CD4-positive, alpha-beta T cell treated with Interleukin-21 for 1 hour (primary cell): ENCODE measurements around the gene PPP1R27.

Experiments
- DNase-seq: peaks from one replicate; pipeline ENCODE4 v3.0.0-alpha.2; 2020

The PPP1R27 gene

DNA sequence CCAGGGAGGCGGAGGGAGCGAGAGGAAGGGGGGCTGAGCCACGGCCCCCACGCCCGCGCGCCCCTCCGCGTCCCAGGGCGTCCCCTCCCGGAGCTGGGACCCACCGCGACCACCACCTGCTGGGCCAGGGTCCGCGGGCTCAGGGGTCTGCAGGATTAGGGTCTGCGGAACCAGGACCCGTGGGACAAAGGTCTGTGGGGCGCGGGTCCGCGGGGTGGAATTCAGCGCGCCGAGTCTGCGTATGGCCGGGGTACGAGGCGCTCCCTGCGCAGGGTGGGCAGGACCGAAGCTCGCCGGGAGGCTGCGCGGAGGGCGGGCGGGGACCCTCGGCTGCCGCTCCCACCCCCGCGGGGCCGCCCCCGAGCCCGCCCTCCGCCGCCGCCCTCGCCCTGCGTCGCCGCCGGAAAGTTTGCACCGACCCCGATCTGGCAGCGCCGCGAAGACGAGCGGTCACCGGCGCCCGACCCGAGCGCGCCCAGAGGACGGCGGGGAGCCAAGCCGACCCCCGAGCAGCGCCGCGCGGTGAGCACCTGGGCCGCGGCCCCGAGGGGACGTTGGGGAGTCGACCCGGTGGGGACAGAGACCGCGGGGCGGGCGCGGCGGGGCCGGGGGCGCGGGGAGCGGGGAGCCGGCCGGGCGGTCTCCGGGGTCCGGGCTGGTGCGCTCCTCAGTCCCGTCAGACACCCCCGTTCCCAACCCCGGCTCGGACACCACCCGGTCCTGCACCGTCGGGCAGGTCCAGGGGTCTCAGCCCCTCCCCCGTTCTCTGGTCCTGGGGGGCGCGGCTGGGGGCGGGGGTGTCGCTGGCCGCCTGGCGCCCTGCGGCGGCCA, 30.9 kb downstream of the PPP1R27 start, which contains the start of gene GCGR:
Gene GCGR (plus strand): TSS at position 423 of the 831 bp plus-strand sequence. CDS start 4,869 bp downstream, outside the sequence.
- DNase-seq, result no peak

DNA sequence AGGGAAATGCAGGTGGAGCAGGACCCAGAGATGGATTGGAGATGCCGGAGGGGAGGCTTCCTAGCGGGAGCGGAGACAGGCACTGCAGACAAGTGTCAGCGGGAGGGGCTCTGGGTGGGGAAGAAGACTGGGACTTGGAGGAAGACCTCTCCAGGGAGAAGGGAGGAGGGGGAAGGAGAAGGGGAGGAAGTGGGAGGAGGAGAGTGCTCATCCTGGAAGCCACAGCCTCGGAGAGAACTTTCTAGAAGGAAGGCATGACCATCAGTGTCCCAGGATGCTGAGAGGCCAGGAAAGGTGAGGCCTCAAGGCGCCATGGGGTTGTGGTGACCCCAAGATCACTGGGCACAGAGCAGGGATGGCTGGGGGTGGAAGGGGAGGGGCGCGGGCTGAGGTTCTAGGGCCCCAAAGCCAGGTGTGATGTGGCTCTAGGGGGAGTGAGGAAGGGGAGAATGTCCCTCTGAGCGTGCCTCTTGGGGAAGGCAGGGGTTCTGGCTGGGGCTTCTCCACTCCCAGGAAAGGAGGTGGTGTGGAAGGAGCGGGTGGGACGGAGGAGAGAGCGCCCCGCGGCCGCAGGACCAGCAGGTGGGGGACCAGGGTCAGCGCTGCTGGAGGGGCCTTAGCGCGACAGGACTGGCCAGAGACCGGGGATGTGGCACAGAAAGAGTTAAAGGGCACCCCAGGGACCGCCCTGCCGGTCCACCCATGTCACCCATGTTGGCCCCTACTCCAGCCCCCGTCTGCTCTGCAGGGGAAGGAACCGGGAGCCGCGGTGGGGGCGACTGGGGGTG, 31.8 kb downstream of the PPP1R27 start:
- DNase-seq, result no peak

DNA sequence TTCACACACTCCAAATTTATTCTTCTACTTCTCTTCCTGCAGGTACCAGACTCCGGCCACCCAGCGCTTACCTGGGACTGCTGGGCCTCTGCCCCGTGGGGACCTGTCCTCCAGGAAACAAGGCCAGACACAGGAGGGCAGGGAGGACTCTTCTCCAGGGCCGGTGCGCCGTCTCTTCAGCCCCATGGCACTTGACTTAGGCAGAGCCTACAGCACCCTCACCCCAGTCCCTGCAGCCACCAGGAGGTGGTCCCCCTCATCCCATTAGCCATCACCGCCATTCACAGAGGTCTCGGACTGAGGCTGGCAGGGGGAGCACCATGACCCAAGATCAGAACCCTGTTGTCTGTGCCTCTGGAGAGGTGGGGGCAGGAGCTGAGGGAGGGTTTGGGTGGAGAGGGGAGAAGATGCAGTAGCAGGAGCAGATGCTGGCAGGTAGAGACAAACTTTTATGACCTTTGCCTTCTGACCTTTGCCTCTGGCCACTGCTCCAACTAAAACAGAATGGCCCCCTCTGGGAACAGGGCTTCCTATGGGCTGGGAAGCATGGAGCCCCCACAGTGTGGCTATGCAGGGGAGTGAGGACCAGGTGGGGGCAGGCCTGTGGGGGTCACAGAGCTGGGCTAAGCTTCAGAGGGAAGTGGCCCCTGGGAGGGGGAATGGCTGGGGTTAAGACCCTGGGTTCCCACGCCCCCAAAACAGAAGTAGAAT, 32.6 kb downstream of the PPP1R27 start:
- no peak for DNase-seq

DNA sequence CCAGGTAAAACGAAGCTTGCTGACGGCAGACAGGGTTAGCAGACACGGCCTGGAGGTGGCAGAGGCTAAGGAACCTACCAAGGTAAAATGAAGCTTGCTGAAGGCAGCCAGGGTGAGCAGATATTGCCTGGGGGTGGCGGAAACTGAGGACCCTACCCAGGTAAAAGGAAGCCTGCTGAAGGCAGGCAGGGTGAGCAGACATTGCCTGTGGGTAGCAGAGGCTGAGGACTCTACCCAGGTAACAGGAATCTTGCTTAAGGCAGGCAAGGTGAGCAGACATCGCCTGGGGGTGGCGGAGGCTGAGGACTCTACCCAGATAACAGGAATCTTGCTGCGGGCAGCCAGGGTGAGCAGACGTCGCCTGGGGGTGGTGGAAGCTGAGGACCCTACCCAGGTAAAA, 33.5 kb downstream of the PPP1R27 start:
- DNase-seq, result no peak

DNA sequence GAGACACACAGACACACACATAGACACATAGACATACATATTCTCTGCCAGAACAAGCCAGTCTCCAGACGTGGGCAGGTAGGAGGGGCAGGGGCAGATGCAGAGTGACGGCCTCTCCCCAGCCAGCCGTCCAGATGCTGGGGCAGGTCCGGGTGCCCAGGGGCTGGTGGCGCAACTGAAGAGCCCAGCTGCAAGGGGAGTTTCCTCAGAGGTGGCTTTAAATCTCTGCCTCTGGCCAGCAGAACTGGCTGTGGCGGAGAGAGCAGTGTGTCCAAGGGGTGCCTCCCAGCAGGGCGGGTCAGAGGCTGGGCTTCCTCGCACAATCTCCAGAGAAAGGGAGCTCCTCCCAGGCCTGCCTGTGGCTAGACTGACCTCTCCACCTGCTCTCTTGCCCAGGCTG, 40.3 kb downstream of the PPP1R27 start:
- DNase-seq, result no peak

DNA sequence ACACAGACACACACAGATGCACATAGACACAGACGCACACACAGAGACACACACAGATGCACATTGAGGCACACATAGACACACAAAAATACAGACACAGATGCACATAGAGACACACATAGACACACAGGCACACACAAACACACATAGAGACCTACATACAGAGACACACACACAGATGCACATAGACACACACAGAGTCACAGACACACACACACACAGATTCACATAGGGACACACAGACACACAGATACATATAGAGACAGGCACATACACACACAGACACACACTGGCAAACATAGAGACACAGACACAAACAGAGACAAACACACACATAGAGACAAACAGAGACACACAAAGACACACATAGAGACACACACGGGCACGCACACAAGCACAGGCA, 40.8 kb downstream of the PPP1R27 start:
- no peak for DNase-seq

DNA sequence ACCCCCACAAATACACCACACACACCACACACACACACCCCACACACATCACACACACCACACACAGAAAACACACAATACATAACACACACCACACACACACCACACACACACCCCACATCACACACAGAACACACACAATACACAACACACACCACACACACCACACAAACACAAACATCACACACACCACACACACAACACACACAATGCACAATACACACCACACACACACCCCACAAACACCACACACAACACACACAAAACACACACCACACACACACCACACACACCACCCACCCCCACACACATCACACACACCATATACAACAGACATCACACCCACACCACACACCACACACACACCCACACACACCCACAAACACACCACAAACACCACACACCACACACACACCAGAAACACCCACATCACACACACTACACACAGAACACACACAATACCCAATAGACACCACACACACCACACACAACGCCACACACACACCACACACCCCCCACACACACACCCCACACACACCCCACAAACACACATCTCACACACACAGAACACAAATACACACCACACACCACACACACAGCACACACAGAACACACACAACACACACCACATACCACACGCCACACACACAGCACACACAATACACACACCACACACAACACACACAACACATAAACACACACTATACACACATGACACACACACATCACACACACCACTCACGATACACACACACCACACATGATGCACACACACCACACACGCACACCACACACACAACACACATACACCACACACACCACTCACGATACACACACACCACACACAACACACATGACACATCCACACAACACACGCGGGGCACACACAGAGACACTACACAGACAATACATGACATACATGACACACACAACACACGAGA, 41.9 kb downstream of the PPP1R27 start:
- no peak for DNase-seq
